NCI-H510A (cell line): ENCODE data around the gene GTF2A1.
A peak's percentile ranks its signal among the peaks of the same experiment; 100 is the strongest.
"Not testable (repeated sequence)": the region's sequence is repeated elsewhere in the genome, so short reads cannot be mapped to it uniquely, and the experiment has no call there.

Experiments used
- DNase-seq: peaks from one replicate; lab custom pipeline; 2025; lab: John Stamatoyannopoulos, UW

The GTF2A1 gene

GRCh38 chr14:81220830-81221578, at the start of gene GTF2A1:
Gene GTF2A1, minus strand, starts transcription at chr14:81220959. Its CDS starts 441 bp downstream, at chr14:81220518.
- DNase-seq: peak; percentile 96

- DNase-seq: no peak
Measured at GRCh38 chr14:81269979-81270375, 49.2 kb upstream of the GTF2A1 start.

GRCh38 chr14:81269100-81269978, 48.6 kb upstream of the GTF2A1 start:
- DNase-seq: peak; percentile 42

DNA sequence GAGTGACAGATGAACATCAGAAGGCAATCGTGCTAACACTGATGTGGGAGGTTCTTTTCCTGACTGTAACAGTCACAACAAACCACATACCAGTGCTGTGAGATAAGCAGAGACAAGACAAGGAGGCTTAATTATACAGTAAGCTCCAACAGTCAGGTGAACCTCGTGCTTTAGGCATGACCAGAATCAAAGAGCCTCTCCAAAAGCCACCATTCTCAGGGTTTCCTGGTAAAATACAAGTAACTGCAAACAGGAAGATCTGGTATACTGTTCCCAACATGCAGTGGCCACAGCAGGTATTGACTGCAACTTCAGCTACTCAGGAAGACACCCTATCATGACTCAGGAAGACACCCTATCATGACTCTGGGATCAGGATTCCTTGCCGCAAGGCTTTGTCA, 47.3 kb upstream of the GTF2A1 start:
- DNase-seq: no peak

DNA sequence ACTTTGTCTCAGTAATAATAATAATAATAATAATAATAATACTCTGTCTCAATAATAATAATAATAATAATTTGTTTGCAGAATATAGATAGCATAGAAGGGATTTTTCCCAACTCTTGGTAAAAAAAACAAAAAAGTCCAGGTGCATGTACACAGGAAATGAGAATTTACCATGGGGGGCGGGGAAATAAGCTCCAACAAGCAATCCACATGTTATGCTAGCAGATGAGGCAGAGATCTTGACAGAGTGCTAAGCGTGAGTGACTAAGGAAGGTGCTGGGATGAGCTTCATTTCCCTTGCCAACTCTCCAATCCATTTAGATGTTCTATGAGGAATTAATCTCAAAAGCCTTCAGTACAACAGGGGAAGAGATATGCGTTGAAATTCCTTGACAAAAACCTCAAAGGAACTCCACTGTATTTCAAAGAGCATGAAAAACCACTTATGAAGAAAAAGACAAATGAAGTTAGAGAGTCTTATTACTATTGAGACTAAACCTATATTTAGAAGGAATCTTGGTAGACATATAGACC, 44.9 kb upstream of the GTF2A1 start:
- DNase-seq: no peak

DNA sequence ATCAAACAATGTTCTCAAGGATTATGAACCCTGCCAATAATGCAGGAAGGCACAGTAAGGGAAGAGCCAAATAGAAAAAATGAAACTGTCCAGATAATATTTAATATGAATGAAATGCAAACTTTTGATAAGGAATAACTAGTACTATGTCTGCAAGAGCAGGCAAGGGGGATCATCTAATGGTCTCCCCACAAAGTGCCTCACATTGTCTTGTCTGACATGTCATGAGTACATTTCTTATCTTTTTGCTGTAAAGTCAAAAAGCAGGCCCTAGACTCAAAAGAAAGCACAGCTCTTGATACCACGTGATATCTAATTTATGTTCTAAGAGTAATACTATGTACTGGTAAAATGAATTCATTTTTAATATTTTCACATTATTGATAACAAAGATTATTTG, 43.9 kb upstream of the GTF2A1 start:
- no peak for DNase-seq

GRCh38 chr14:81263777-81264410, 43.1 kb upstream of the GTF2A1 start:
- no peak for DNase-seq

- no peak for DNase-seq
Measured at GRCh38 chr14:81261176-81261575, 40.4 kb upstream of the GTF2A1 start.

DNA sequence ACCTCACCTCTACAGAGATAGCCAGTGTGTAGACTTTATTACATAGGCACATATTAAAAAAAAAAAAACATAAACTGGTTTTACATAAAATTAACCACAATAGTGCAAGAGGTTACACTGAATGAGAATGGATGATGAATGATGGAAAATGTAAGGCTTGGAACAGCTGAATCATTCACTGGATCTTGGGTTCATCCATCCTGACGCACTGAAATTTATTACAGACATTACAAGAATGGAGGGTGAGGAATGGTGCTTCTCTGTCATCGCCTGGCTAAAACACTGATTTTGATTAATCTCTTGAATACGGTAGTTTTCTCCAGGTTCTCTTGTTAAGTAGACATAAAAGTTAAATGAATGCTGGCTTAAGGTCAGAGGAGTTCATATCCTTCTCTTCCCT, 40.0 kb upstream of the GTF2A1 start:
- no peak for DNase-seq

DNA sequence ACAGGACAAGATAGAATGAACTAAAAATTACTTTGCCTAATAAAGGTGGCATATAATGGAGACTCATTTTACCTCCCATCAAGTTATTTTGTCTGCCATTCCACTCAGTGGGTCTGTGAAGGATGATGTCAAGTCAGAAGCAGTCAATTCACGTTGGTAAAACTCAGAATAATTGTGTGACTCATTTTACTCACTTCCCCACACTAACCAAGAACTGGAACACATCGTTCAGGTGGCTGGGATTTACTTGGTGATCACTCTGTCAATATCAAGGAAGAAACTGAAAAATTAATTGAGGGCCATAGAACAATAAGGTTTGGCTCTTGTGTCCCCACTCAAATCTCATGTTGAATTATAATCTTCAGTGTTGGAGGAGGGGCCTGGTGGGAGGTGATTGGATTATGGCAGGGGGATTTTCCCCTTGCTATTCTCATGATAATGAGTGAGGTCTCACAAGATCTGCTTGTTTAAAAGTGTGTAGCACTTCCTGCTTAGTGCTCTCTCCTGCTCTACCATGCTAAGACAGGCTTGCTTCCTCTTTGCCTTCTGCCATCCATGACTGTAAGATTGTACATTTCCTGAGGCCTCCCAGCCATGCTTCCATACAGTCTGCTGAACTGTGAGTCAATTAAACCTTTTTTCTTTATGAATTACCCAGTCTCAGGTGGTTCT, 35.7 kb upstream of the GTF2A1 start:
- DNase-seq: no peak

DNA sequence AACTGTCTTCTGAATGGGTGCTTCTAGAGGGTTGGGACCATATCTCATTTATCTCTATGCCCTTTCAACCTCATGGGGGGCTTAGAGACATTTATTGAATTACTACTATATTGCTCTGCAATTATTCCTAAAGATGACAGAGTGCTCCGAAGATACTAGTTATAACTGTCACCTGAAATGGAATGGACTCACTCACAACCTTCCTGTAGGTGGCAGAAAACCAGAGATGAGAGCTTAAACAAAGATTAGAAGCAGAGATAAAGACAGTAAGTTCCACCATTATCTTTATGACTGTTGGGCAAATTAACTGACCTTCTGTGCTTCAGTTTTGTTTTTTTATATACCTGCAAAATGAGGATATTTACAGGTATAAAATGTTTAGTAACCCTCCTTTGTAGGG, 31.5 kb upstream of the GTF2A1 start:
- no peak for DNase-seq

DNA sequence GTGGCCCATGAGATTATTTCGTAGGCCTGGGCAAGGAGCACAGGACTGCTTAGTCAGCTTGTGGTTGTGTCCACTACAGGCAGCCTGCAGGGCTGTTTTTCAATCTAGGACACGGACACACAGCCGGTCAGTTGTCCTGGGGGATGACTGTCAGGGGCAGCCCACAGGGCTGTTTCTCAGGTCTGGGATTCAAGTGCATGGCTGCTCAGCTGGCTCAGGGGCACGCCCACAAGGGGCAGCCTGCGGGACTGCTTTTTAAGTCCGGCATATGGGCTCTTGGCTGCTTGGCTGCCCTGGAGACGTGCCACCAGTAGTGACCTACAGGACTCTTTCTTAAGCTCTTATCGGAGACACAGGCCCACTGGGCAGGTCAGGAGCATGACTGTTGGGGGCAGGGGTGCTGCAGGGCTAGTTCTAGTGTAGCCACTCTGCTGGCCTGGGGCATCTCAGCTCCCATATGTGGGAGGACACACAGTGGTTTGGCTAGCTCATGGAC, 26.6 kb upstream of the GTF2A1 start:
- DNase-seq: no peak

DNA sequence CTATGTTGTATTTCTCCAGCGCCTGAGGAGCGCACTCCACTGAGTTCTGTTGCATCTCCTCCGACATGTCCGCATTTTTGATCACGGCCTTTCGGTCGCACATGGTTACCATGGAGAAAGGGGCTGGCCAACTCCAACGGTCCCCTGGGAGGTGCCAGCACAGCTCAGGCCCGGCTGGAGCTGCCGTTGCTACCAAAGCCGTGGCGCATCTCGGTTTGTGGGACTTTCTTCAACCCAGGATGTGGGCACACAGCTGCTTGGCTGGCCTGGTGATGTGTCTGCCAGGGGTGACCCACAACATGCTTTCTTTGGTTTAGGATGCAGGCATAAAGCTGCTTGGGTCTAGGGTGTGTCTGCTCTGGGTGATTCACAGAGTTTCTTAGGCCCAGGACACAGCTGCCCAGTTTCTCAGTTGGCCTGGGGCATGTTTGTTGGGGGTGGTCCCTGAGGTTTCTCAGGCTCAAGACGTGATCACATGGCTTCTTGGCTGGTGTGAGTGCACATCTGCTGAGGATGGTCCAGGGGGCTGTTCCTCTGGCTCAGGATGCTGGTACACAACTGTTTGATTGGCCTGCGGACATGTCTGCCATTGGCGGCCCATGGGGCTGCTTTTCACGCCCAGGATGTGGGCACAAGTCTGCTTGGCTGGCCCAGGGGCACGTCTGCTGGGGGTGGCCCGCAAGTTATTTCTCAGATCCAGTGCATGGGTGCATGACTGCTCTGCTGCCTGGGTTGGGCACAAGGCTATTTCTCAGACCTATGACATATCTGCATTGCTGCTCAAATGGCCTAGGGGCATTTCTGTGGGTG, 25.9 kb upstream of the GTF2A1 start:
- DNase-seq: no peak

DNA sequence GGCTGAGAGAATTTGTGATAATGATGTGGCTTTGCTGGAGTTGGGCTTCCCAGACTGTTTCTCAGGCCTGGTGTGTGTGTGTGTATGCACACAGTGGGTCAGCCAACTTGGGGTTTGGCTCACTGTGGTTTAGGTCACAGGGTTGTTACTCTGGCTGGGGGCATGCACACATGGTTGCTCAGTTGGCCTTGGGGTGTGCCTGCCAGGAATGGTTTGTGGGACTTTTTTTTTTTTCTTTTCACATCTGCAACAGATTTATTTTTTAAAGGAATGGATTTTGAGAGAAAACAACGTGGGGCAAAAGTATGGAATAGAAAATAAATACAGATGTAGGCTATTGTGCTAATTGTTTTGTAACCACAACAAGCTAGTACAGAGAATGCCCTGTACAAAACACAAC, 25.0 kb upstream of the GTF2A1 start:
- no peak for DNase-seq

DNA sequence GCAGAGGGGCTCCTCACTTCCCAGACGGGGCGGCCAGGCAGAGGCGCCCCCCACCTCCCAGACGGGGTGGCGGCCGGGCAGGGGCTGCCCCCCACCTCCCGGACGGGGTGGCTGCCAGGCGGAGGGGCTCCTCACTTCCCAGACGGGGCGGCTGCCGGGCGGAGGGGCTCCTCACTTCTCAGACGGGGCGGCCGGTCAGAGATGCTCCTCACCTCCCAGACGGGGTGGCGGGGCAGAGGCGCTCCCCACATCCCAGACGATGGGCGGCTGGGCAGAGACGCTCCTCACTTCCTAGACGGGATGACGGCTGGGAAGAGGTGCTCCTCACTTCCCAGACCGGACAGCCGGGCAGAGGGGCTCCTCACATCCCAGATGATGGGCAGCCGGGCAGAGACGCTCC, 23.7 kb upstream of the GTF2A1 start:
- not testable (repeated sequence) for DNase-seq

DNA sequence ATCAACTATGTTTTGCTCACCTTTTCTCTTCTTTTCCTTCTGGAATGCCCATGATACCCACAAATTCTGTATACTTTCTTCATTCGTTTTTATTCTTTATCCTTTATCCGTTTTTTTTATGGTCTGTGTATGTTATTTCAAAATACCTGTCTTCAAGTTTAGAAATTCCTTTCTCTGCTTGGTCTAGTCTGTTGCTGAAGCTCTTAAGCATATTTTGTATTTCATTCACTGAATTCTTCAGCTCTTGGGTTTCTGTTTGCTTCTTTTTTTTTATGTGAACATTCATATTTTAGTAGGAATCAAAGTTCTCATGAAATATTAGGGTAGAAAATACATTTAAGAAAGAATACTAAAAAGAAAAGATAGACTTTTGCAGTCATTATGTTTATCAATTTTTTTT, 22.7 kb upstream of the GTF2A1 start:
- no peak for DNase-seq

DNA sequence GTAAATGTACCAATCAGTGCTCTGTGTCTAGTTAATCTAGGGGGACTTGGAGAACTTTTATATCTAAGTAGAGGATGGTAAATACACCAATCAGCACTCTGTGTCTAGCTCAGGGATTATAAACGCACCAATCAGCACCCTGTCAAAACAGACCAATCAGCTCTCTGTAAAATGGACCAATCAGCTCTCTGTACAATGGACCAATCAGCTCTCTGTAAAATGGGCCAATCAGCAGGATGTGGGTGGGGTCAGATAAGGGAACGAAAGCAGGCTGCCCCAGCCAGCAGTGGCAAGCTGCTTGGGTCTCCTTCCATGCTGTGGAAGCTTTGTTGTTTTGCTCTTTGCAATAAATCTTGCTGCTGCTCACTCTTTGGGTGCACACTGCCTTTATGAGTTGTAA, 16.1 kb upstream of the GTF2A1 start:
- not testable (repeated sequence) for DNase-seq

DNA sequence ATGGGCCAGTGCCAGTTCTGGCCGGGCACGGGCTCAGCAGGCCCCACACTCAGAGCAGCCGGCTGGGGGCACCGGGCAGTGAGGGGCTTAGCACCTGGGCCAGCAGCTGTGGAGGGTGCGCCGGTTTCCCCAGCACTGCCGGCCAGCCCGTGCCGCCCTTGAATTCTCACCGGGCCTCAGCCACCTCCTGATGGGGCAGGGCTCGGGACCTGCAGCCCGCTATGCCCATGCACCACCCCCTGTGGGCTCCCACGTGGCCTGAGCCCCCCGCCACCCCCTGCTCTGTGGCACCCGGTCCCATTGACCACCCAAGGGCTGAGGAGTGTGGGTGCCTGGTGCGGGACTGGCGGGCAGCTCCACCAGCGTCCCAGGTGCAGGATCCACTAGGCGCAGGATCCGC, 15.4 kb upstream of the GTF2A1 start:
- DNase-seq: no peak

GRCh38 chr14:81235096-81235495, 14.3 kb upstream of the GTF2A1 start:
- DNase-seq: no peak

DNA sequence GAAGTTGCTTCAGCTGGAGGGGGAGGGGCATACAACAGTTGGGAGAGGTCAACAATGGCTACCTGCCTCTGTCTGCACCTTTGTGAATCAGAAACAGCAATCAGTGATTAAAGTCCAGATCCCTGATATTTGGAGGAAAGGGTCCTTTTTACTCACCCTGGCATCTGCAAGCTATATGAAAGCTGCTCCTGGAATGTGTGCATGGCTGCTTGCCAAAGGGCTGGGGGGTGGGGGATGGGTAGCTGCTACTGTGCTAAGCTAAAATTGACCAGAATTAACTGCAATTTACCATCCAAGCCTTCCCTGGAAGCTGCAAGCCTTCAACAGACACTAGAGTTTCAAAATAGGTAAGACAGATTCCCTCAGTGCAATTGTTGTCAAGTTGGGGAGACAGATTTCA, 13.5 kb upstream of the GTF2A1 start:
- DNase-seq: no peak

DNA sequence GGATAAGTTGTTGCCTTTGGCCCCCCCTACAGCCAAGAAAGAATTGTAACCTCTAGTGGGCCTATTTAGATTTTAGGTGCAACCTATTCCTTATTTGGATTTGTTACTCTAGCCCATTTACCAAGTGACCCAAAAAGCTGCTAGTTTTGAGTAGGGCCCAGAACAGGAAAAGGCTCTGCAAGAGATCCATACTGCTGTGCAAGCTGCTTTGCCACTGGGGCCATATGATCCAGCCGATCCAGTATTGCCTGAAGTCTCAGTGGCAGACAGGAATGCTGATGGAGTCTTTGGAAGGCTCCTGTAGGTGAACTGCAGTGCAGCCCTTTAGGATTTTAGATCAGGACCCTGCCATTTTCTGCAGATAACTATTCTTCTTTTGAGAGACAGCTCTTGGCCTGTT, 12.9 kb upstream of the GTF2A1 start:
- DNase-seq: no peak
